Ovary (tissue), 9 donors: ENCODE results near the gene ROBO1. TPM values are rescaled to one million over a fixed set of nuclear protein-coding genes. Genes with fewer than 3 reads are reported as not detected.

Source experiments
- DNase-seq, 5 donors: peaks; one replicate each; pipeline ENCODE4 v3.0.0-alpha.2; 2019 to 2020
- H3K27ac ChIP-seq, 2 donors: fragments of 200-600 bp; one replicate each; pipeline versions ENCODE4 v1.5.1 to v1.8.0; 2019 to 2022
- H3K27me3 ChIP-seq: fragments of 200-600 bp; one replicate; pipeline ENCODE4 v1.8.0; 2022
- H3K36me3 ChIP-seq: fragments of 200-600 bp; sonication (generic); one replicate; pipeline ENCODE4 v1.5.1; 2019
- H3K4me1 ChIP-seq: one replicate; pipeline ENCODE4 v1.8.1; 2013; ENCODE audit warnings: mild to moderate bottlenecking, moderate library complexity; ENCODE audit not compliant: insufficient read depth
- H3K4me3 ChIP-seq: fragments of 200-600 bp; sonication (generic); one replicate; pipeline ENCODE4 v1.5.1; 2017
- H3K9me3 ChIP-seq, 2 donors: fragments of 200-600 bp in 1 of 2; sonication (generic) in 1 of 2; one replicate each; pipeline versions ENCODE4 v1.5.1 to v1.8.1; 2013 to 2019; ENCODE audit warnings: mild to moderate bottlenecking in 1 of 2, moderate library complexity in 1 of 2
- EP300 ChIP-seq: sonication (generic); formaldehyde crosslinking; IDR thresholded peaks from one replicate; pipeline ENCODE4 v1.6.1; 2017; ENCODE audit warnings: antibody characterized with exemption
- POLR2A ChIP-seq: fragments of 450-650 bp; IDR thresholded peaks from one replicate; pipeline ENCODE4 v1.6.1; 2017; ENCODE audit warnings: antibody characterized with exemption, mild to moderate bottlenecking, moderate library complexity
- WGBS, 3 donors: extraction: QIAGEN DNeasy Blood & Tissue Kit in 1 of 3; methylation state at CpG; one replicate each; pipeline versions ENCODE4 v1.1.5 to v1.1.7; 2013 to 2017; 5-methylcytosine and 5-hydroxymethylcytosine counted together
- intact Hi-C, 4 donors: fragments of 100-400 bp; cut with DNase I; formaldehyde crosslinking; loops; one replicate each; pipeline versions ENCODE4 v1.11.0 to v1.15.1; 2022 to 2023
- polyA plus RNA-seq, 2 donors: library from polyadenylated mRNA; stranded (reverse); fragments of 200-250 nt in 1 of 2; fragments of 350-450 nt in 1 of 2; fragmentation: Illumina TruSeq in 1 of 2; extraction: RNeasy Lipid Tissue Mini Kit (QIAGEN cat#74804) in 1 of 2; gene quantifications; one replicate each; pipeline ENCODE4 v1.2.3, GENCODE V29; 2013 to 2014
- total RNA-seq, 7 donors: library from RNA; depleted of rRNA in 2 of 7; stranded (reverse); fragments of >200 nt in 2 of 7; fragmentation: NEBNext Ultra II Directional in 3 of 7; extraction: Animal tissue kit (Norgen Biotek cat#: 25700) in 3 of 7; gene quantifications; one replicate each; pipeline versions ENCODE4 v1.1.0 to v1.2.4, GENCODE V29; 2016 to 2023
- TF ChIP-seq, protein P1 (sequence below), 3 donors: fragments of 450-650 bp in 2 of 3; fragments of 200-600 bp in 1 of 3; IDR thresholded peaks; one replicate each; pipeline versions ENCODE4 v1.5.1 to v1.8.0; 2016 to 2022; ENCODE audit warnings: antibody characterized with exemption in 3 of 3, mild to moderate bottlenecking in 1 of 3
- donor health status: DM: no; HTN: no; CAD: no; lungs with moderate emphysema.
- donor health status: DM: no; HTN: no; CAD: no.
- donor health status: Bipolar disorder and iron deficiency.
- donor health status: DM: yes; HTN: yes; CAD: no.
- donor health status: DM: no; HTN: no; CAD: no.
- donor health status: DM: yes; HTN: yes; CAD: no.

The ROBO1 gene
- total and polyA plus RNA-seq, 9 donors, result 17.2 to 49.5 (median 29.0) TPM

DNA sequence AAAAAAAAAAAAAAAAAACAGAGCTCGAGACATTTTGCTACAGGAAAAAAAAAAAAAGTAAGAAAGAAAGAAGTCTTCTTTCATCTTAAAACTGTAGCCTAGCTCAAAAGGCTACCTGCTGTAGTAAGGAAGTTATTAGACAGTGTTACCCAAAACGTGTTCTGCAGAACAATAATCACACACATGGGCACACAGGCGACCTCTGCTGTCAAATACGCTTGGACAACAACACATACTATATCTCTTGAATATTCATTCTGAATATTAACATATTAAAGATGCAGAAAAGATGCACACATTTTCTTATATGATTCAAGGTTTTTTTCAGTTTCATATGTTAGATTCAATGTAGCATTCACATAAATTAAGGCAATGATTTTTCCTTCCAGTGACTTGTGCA, 215.8 kb downstream of the ROBO1 start:
- H3K36me3 ChIP-seq, result no peaks in the 10 kb centered on the region
- intact Hi-C loops, result no loop called here
- no peak overlapping the region for H3K4me3 ChIP-seq
- no peaks in the 10 kb centered on the region for H3K9me3 ChIP-seq
- no peaks in the 10 kb centered on the region for H3K27me3 ChIP-seq
- H3K27ac ChIP-seq, result no peak overlapping the region
- H3K4me1 ChIP-seq, result no peaks in the 10 kb centered on the region
- TF ChIP-seq, protein P1, sequence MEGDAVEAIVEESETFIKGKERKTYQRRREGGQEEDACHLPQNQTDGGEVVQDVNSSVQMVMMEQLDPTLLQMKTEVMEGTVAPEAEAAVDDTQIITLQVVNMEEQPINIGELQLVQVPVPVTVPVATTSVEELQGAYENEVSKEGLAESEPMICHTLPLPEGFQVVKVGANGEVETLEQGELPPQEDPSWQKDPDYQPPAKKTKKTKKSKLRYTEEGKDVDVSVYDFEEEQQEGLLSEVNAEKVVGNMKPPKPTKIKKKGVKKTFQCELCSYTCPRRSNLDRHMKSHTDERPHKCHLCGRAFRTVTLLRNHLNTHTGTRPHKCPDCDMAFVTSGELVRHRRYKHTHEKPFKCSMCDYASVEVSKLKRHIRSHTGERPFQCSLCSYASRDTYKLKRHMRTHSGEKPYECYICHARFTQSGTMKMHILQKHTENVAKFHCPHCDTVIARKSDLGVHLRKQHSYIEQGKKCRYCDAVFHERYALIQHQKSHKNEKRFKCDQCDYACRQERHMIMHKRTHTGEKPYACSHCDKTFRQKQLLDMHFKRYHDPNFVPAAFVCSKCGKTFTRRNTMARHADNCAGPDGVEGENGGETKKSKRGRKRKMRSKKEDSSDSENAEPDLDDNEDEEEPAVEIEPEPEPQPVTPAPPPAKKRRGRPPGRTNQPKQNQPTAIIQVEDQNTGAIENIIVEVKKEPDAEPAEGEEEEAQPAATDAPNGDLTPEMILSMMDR (IDR thresholded peaks at IDR 0.05), result no peak
- TF ChIP-seq POLR2A (no peak), EP300 (no peak)
- no peak for DNase-seq
- 59 to 61% (median 59%) methylated on average over 4 of the region's 4 CpGs for WGBS, 3 donors

DNA sequence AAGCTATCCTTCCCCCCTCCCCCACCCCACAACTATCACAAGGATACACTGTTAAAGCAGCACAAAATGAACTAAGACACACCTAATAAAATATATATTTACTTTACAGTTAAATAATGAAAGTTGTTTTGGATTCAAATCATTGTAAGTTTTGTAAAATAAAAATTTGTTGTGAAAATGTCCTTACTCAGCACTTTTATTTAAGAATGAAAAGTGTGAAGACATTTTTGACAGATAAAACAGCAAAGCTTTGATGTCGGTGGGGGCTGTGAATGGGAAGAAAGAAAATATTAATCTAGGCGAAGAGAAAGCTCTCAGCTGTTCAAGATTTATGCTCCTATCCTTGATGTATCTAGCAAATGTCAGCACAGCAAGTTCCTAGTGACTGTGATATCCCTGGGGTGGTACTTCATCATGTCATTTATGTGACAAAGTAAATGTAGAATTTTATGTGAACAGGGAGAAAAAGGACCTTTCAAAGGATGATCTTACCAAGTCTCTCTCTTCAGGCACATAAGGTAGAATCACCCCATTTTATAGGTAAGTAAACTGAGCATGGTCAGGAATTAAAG, 216.4 kb downstream of the ROBO1 start:
- H3K27ac ChIP-seq, result no peak overlapping the region
- H3K27me3 ChIP-seq, result no peaks in the 10 kb centered on the region
- DNase-seq, result no peak
- no peaks in the 10 kb centered on the region for H3K36me3 ChIP-seq
- intact Hi-C loops, result no loop called here
- TF ChIP-seq EP300 (no peak), POLR2A (no peak)
- TF ChIP-seq, protein P1 (IDR thresholded peaks at IDR 0.05), result no peak
- no peaks in the 10 kb centered on the region for H3K9me3 ChIP-seq
- H3K4me1 ChIP-seq, result no peaks in the 10 kb centered on the region
- H3K4me3 ChIP-seq, result no peak overlapping the region
- WGBS, 3 donors, result 42 to 77% (median 51%) methylated on average over 2 of the region's 2 CpGs

DNA sequence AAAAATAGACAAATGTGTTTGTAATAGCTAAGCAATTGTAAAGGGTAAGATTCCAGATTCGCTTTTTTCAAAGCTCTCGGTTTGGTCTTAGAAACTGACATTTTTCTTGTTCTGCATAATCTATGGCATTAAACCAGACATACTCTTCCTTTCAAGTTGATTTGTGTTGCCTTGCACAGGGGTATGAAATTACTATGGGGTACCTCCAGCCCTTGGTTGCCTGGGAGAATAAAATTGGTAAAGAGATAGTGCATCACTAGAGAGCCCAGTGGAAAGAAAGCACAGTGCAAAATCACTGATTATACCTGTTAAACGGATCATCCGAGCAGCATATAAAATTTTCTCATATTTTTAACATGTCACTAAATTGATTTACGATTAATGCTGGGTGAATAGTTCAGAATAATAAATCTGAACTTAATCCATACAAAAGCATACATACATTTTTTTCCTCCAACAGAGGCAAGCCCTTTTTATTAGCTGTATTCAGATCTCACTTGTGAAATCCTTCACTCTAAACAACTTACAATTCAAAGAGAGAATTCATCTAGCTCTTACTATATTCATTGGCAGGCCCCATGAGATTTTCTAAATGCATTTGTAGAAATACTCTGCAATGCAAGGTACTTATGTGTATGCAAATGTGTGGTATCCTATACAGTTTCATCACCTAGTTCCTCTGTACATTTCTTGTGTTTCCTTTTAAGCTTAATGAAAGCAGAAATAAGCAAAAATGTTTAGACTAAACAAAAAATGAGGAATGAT, 224.4 kb downstream of the ROBO1 start:
- H3K27me3 ChIP-seq, result no peaks in the 10 kb centered on the region
- no peaks in the 10 kb centered on the region for H3K9me3 ChIP-seq
- H3K27ac ChIP-seq, result no peak overlapping the region
- no peaks in the 10 kb centered on the region for H3K36me3 ChIP-seq
- H3K4me3 ChIP-seq, result no peak overlapping the region
- TF ChIP-seq POLR2A (no peak), EP300 (no peak)
- TF ChIP-seq, protein P1 (IDR thresholded peaks at IDR 0.05), result no peak
- intact Hi-C loops, result no loop called here
- WGBS, 3 donors, result 56 to 85% (median 82%) methylated on average over 5 of the region's 5 CpGs
- no peak for DNase-seq
- H3K4me1 ChIP-seq, result no peaks in the 10 kb centered on the region

DNA sequence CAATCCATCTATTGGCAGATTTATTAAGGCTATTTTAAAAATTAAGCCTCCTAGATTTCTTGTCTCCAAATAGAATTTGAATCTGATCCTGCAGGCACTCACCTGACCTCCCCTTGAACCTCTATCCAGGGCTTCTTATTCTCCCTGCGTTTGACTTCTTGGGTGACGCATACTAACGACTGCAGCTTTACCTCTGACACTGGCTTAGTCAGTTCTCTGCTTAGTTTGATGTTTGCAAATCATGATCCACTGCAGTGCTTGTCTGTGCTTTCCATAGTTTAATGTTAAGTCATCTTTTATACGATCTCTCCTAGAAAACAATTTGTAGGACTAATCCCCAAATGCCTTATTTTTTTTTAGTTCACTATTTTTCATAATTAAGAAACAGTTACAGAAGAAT, 233.1 kb downstream of the ROBO1 start:
- H3K9me3 ChIP-seq, result no peaks in the 10 kb centered on the region
- 43 to 55% (median 45%) methylated on average over 4 of the region's 4 CpGs for WGBS, 3 donors
- no peaks in the 10 kb centered on the region for H3K4me1 ChIP-seq
- no peak for DNase-seq
- TF ChIP-seq, protein P1 (IDR thresholded peaks at IDR 0.05), result no peak
- no peak for TF ChIP-seq EP300
- no peak for TF ChIP-seq POLR2A
- intact Hi-C loops, result no loop called here
- no peak overlapping the region for H3K4me3 ChIP-seq
- H3K36me3 ChIP-seq, result no peaks in the 10 kb centered on the region
- no peak overlapping the region for H3K27ac ChIP-seq
- no peaks in the 10 kb centered on the region for H3K27me3 ChIP-seq
